HG03103 (cell line): ENCODE data around the gene CFAP46.

Experiments used
- ATAC-seq: cut with Tn5 transposase; IDR thresholded peaks from one replicate; pipeline ENCODE4 v1.9.1; 2021; ENCODE audit warnings: low read depth; ENCODE audit not compliant: unreplicated experiment

Gene CFAP46

GRCh38 chr10:132918617-132919373 is 23.6 kb downstream of the CFAP46 start:
- ATAC-seq, result no peak

- no peak for ATAC-seq
Observed at GRCh38 chr10:132918264-132918616, 24.1 kb downstream of the CFAP46 start.

- no peak for ATAC-seq
Observed at GRCh38 chr10:132916956-132917666, 25.3 kb downstream of the CFAP46 start.

GRCh38 chr10:132916421-132916841 is 25.9 kb downstream of the CFAP46 start:
- no peak for ATAC-seq

GRCh38 chr10:132915411-132915810 is 27.0 kb downstream of the CFAP46 start:
- ATAC-seq, result no peak

GRCh38 chr10:132914732-132915131 is 27.6 kb downstream of the CFAP46 start:
- no peak for ATAC-seq

- no peak for ATAC-seq
Observed at GRCh38 chr10:132913559-132914115, 28.7 kb downstream of the CFAP46 start.

GRCh38 chr10:132912713-132913558 is 29.4 kb downstream of the CFAP46 start:
- ATAC-seq, result no peak

GRCh38 chr10:132912225-132912712 is 30.1 kb downstream of the CFAP46 start:
- no peak for ATAC-seq

- no peak for ATAC-seq
Observed at GRCh38 chr10:132911786-132912097, 30.6 kb downstream of the CFAP46 start.

GRCh38 chr10:132910901-132911785 is 31.2 kb downstream of the CFAP46 start:
- ATAC-seq, result no peak

- no peak for ATAC-seq
Observed at GRCh38 chr10:132910186-132910880, 32.0 kb downstream of the CFAP46 start.

- ATAC-seq, result no peak
Observed at GRCh38 chr10:132909491-132910071, 32.8 kb downstream of the CFAP46 start.

- no peak for ATAC-seq
Observed at GRCh38 chr10:132908621-132909295, 33.6 kb downstream of the CFAP46 start.

- no peak for ATAC-seq
Observed at GRCh38 chr10:132907821-132908620, 34.3 kb downstream of the CFAP46 start.

- no peak for ATAC-seq
Observed at GRCh38 chr10:132906836-132907235, 35.5 kb downstream of the CFAP46 start.

- no peak for ATAC-seq
Observed at GRCh38 chr10:132906106-132906505, 36.3 kb downstream of the CFAP46 start.

GRCh38 chr10:132905661-132906060 is 36.7 kb downstream of the CFAP46 start:
- ATAC-seq, result no peak
